ENCODE results near the gene LRP1B.

Gene LRP1B

GRCh38 chr2:142100139-142100873 is 30.5 kb downstream of the LRP1B start:
- Histone ChIP-seq H3K36me3 (ENCODE audit: insufficient read depth) (no peaks in the 10 kb centered on the region), H3K27me3 (ENCODE audit: insufficient read depth, low read depth) (no peaks in the 10 kb centered on the region), H3K79me2 (ENCODE audit: insufficient read depth, low read depth) (no peaks in the 10 kb centered on the region), H4K20me1 (ENCODE audit: insufficient read depth) (no peaks in the 10 kb centered on the region), H3K4me2 (no peak overlapping the region), H2AFZ (ENCODE audit: low read depth) (no peak overlapping the region), H3K27ac (no peak overlapping the region), H3K9ac (no peak overlapping the region), H3K4me1 (ENCODE audit: low read depth, poor library complexity, severe bottlenecking) (no peaks in the 10 kb centered on the region), H3K4me3 (IDR thresholded peaks at IDR 0.05; ENCODE audit: insufficient read depth, low read depth, low read length) (no peak overlapping the region)
- TF ChIP-seq, protein P1, sequence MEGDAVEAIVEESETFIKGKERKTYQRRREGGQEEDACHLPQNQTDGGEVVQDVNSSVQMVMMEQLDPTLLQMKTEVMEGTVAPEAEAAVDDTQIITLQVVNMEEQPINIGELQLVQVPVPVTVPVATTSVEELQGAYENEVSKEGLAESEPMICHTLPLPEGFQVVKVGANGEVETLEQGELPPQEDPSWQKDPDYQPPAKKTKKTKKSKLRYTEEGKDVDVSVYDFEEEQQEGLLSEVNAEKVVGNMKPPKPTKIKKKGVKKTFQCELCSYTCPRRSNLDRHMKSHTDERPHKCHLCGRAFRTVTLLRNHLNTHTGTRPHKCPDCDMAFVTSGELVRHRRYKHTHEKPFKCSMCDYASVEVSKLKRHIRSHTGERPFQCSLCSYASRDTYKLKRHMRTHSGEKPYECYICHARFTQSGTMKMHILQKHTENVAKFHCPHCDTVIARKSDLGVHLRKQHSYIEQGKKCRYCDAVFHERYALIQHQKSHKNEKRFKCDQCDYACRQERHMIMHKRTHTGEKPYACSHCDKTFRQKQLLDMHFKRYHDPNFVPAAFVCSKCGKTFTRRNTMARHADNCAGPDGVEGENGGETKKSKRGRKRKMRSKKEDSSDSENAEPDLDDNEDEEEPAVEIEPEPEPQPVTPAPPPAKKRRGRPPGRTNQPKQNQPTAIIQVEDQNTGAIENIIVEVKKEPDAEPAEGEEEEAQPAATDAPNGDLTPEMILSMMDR (conservative IDR thresholded peaks at IDR 0.05; ENCODE audit: low read depth, low read length): no peak

GRCh38 chr2:142097711-142098110 is 33.1 kb downstream of the LRP1B start:
- H3K4me1 ChIP-seq (ENCODE audit: low read depth, poor library complexity, severe bottlenecking): no peaks in the 10 kb centered on the region
- no peak overlapping the region for H3K4me2 ChIP-seq
- no peak overlapping the region for H3K27ac ChIP-seq
- no peaks in the 10 kb centered on the region for H3K79me2 ChIP-seq (ENCODE audit: insufficient read depth, low read depth)
- no peaks in the 10 kb centered on the region for H3K36me3 ChIP-seq (ENCODE audit: insufficient read depth)
- H3K9ac ChIP-seq: no peak overlapping the region
- no peak overlapping the region for H2AFZ ChIP-seq (ENCODE audit: low read depth)
- H3K27me3 ChIP-seq (ENCODE audit: insufficient read depth, low read depth): no peaks in the 10 kb centered on the region
- no peaks in the 10 kb centered on the region for H4K20me1 ChIP-seq (ENCODE audit: insufficient read depth)
- TF ChIP-seq, protein P1 (conservative IDR thresholded peaks at IDR 0.05; ENCODE audit: low read depth, low read length): no peak
- H3K4me3 ChIP-seq (IDR thresholded peaks at IDR 0.05; ENCODE audit: insufficient read depth, low read depth, low read length): no peak overlapping the region

DNA sequence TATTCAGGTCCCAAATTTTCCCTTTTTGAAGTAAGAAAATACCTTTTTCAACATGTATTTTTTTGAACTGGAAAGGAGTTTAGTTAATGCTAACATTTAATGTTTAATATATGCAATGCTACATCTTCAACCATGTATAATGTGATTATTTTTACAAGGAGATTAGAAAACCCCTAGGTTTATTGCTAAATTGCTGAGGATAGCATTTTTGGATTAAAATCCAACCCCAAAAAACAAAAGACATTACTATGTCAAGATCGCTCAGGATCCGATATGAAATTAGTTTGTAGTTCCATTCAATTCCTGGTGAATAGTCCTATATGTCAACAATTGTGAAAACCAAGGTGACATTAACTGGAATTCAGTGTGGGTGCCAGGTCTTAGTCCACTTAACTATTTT is 35.2 kb downstream of the LRP1B start:
- Histone ChIP-seq H4K20me1 (ENCODE audit: insufficient read depth) (no peaks in the 10 kb centered on the region), H3K4me2 (no peak overlapping the region), H3K36me3 (ENCODE audit: insufficient read depth) (no peaks in the 10 kb centered on the region), H3K27ac (no peak overlapping the region), H2AFZ (ENCODE audit: low read depth) (no peak overlapping the region), H3K79me2 (ENCODE audit: insufficient read depth, low read depth) (no peaks in the 10 kb centered on the region), H3K4me1 (ENCODE audit: low read depth, poor library complexity, severe bottlenecking) (no peaks in the 10 kb centered on the region), H3K4me3 (IDR thresholded peaks at IDR 0.05; ENCODE audit: insufficient read depth, low read depth, low read length) (no peak overlapping the region), H3K27me3 (ENCODE audit: insufficient read depth, low read depth) (no peaks in the 10 kb centered on the region), H3K9ac (no peak overlapping the region)
- TF ChIP-seq, protein P1 (conservative IDR thresholded peaks at IDR 0.05; ENCODE audit: low read depth, low read length): no peak

- no peak overlapping the region for H3K9ac ChIP-seq
- no peak overlapping the region for H2AFZ ChIP-seq (ENCODE audit: low read depth)
- H3K4me1 ChIP-seq (ENCODE audit: low read depth, poor library complexity, severe bottlenecking): no peaks in the 10 kb centered on the region
- TF ChIP-seq, protein P1 (conservative IDR thresholded peaks at IDR 0.05; ENCODE audit: low read depth, low read length): no peak
- H3K4me2 ChIP-seq: no peak overlapping the region
- H3K4me3 ChIP-seq (IDR thresholded peaks at IDR 0.05; ENCODE audit: insufficient read depth, low read depth, low read length): no peak overlapping the region
- H3K27ac ChIP-seq: no peak overlapping the region
- no peaks in the 10 kb centered on the region for H3K27me3 ChIP-seq (ENCODE audit: insufficient read depth, low read depth)
- no peaks in the 10 kb centered on the region for H3K79me2 ChIP-seq (ENCODE audit: insufficient read depth, low read depth)
- H3K36me3 ChIP-seq (ENCODE audit: insufficient read depth): no peaks in the 10 kb centered on the region
- H4K20me1 ChIP-seq (ENCODE audit: insufficient read depth): no peaks in the 10 kb centered on the region
These were observed 36.6 kb downstream of the LRP1B start for GRCh38 chr2:142094233-142094632.

Measured in KMS-11 (cell line).